ENCODE results near the gene KCTD13.

DNA sequence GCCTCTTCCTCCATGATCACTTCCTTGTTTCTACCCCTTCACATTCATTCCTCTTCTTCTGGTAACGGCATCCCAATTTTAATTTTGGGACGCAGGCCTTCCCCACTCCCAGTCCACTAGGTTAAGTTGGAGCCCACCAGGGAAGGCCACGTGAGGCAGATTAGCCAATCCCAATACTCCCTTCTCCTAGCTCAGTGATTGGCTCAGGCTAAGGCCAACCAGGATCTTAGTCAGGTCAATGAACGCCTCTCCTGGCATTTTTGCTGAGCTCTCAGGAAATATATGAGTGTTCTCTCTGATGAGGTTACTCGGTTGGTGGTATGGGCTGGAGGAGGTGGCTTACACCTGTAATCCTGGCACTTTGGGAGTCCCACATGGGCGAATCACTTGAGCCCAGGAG is 42.0 kb downstream of the KCTD13 start:
- no peak for TF ChIP-seq POLR2A (IDR thresholded peaks at IDR 0.05)
- TF ChIP-seq, protein P1, sequence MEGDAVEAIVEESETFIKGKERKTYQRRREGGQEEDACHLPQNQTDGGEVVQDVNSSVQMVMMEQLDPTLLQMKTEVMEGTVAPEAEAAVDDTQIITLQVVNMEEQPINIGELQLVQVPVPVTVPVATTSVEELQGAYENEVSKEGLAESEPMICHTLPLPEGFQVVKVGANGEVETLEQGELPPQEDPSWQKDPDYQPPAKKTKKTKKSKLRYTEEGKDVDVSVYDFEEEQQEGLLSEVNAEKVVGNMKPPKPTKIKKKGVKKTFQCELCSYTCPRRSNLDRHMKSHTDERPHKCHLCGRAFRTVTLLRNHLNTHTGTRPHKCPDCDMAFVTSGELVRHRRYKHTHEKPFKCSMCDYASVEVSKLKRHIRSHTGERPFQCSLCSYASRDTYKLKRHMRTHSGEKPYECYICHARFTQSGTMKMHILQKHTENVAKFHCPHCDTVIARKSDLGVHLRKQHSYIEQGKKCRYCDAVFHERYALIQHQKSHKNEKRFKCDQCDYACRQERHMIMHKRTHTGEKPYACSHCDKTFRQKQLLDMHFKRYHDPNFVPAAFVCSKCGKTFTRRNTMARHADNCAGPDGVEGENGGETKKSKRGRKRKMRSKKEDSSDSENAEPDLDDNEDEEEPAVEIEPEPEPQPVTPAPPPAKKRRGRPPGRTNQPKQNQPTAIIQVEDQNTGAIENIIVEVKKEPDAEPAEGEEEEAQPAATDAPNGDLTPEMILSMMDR (IDR thresholded peaks at IDR 0.05 in 4 of 5, conservative IDR thresholded peaks at IDR 0.05 in 1 of 5) = no peak

Measured in gastrocnemius medialis (tissue), 4 donors.